Activated naive CD4-positive, alpha-beta T cell (primary cell): ENCODE data around the gene ATP11A.
"Not testable (repeated sequence)": the region's sequence is repeated elsewhere in the genome, so short reads cannot be mapped to it uniquely, and the experiment has no call there.

Source experiments
- DNase-seq, 4 experiments: peaks; one replicate each; lab custom pipeline; 2025; lab: John Stamatoyannopoulos, UW

Gene ATP11A

GRCh38 chr13:112692586-112692985, 2.7 kb downstream of the ATP11A start:
- DNase-seq: no peak

- no peak for DNase-seq
Observed at GRCh38 chr13:112693831-112694497, 4.1 kb downstream of the ATP11A start.

GRCh38 chr13:112695121-112695520, 5.3 kb downstream of the ATP11A start:
- DNase-seq: no peak

DNA sequence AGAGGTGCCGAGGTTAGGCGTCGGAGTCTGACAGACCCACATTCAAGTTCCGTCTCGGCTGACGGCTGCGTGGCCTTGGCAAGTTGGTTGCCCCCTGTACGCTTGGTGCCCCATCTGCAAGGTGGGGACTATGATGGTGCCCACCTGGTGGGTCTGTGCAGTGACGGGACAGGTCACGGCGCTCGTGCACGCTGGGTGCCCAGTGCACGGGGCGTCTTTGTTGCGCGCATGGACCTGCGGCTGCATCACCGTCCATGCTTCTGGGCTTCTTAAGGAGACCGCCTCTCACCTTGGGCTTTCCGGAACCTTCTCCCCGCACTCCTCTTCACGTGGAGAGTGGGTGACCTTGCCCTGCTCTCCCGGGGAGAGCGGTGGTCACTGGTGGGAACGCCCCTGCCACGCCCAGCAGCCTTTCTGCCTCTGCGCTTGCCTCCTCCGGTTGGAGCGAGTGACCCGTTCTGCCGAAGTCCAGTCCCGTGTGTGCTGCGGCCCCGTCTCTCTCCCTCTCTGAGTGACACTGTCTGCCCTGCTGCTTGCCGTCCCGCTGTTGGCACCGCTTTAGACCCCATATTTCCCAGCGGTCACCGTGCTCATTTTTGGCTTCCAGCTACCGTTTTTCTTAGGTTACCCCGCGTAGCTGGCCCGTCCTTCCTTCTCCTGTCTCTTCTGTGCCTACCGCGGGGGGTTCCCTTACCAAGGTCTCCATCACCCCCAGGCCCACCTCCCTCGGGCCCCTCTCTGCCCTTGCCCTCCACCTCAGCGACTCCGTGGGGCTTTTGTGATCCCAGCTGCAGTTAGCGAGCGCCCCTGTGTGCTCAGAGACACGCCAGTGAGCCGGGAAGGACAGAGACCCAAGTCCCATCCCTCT, 6.4 kb downstream of the ATP11A start:
- no peak for DNase-seq

- no peak for DNase-seq
Observed at GRCh38 chr13:112696869-112697465, 7.1 kb downstream of the ATP11A start.

DNA sequence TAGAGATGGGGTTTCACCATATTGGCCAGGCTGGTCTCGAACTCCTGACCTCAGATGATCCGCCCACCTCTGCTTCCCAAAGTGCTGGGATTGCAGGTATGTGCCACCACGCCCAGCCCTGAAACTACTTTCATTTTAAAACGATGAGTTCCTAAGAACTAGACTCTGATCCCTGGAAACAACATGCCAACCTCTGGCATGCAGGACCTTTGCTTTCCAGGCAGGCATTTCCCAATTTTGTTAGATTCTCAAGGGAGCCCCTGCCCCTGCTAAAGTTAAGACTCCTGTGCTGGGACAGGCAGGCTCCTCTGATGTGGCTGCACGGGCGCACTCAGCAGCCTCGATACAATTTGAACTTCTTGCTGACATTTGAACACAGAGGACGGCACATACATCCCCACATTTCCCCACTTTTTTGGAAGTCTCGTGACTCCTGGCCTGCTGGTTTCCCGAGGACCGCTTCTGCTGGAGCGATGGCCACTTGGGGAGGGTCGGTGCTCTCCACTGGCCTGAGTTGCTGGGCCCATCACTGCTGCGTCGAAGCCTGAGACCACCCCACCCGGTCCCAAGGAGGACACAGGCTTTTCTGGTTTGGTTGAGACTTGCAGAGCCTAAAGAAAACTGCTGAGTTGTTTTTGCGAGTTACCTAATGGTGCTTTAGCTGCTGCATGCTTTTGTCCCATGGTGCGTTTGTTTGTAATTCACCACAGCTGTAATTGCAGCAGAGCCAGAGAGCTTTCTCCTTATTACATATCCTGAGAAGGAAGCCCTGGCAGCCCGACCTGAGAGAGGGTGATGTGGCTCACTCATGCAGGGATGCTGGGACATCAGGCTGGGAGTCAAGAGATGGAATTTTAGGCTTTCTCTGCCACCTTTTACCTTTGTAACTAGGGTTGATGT, 8.2 kb downstream of the ATP11A start:
- no peak for DNase-seq

- DNase-seq: no peak
Observed at GRCh38 chr13:112699322-112699918, 9.6 kb downstream of the ATP11A start.

GRCh38 chr13:112700291-112701060, 10.6 kb downstream of the ATP11A start:
- no peak for DNase-seq

- DNase-seq: no peak
Observed at GRCh38 chr13:112702341-112702985, 12.6 kb downstream of the ATP11A start.

- no peak for DNase-seq
Observed at GRCh38 chr13:112702986-112703379, 13.1 kb downstream of the ATP11A start.

DNA sequence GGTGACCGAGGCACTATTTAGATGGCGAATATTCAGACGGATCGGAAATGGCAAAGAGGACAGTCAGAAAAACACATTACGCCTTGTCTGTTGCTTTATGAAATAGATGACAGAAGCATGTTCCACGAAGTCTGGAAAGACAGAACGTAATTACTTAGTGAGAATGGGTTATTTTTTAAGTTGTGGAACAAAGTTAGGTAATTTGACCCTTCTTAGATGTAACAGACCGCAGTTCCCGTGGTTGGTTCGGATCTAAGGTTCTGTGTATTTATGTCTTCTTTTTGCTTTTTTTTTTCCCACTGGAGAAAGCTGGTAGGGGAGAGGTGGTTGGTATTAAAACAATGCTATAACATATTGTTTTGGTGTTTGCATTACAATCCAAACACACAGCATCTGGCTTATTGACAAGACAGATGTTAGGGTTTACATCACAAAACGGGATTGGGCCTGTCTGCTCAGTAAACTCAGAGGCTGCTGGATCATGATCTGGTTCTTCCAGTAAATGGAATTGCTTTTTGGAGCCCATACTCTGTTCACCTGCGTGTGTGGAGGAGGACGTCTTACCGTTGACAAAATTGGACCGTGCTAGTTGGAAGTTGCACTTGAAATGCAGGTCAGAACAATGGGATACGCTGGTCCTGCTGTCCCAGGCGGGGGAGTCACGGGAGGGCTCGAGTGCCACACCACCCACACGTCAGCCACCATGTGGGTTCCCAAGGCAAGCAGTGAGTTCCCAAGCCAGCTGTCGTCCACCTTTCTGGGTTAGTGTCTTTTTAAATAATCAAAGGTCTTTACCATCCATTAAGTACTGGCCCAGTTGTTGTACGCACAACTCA, 13.8 kb downstream of the ATP11A start:
- no peak for DNase-seq

DNA sequence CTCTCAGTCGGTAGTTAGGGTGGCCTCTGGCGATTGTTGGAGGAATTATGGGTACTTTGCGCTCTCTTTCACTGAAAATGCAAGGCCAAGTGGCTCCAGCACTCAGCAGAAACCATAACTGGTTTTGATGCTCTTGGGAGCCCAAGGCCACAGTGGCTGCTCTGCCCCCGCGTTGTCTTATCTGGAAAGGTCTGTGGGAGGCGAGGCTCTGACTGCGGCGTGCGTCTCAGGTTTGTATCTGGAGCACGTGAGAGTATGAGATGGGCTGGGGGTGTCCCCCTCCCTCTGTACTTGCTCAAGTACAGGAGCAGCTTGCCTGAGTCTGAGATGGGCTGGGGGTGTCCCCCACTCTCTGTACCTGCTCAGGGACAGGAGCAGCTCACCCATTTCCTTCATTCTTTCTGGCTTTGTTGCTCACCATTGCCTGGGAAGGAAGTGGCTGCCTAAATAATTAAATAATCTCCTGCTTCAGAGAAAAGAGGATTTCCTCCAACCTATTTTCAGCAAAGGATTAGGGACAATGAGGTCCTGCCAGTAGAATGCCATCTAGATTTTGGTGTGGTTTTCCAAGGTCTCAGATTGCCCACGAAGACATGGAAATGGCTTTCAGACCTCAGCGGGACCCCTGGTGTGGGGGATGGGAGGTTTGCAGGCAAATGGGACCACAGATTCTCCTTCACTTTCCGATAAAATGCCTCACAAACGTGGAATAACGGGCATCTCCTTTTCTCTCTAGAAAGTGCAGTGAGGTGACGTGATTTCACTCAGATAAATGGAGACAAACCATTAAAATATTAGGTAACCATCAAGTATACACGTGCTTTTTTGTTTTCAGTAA, 14.7 kb downstream of the ATP11A start:
- DNase-seq: no peak

- no peak for DNase-seq
Observed at GRCh38 chr13:112705286-112705685, 15.4 kb downstream of the ATP11A start.

DNA sequence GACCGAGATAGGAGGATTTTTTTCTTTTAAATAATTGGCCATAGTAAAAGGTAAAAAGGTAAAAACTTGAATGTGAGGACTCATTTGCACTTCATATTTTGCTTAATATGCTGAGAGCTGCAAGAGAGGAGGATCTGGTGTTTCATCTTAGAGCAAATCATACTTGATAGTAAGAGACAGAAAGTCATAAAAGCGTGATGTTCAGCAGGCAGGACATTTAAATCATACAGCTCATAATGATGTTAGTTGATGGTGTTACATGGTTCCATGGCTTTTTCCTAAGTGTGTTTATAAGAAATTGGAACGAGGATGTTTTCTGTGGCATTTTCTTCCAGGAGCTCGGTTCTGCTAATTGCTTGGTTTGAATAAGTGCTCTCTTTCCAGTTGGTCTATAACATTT, 16.3 kb downstream of the ATP11A start:
- no peak for DNase-seq

GRCh38 chr13:112708560-112709240, 18.9 kb downstream of the ATP11A start:
- no peak for DNase-seq

DNA sequence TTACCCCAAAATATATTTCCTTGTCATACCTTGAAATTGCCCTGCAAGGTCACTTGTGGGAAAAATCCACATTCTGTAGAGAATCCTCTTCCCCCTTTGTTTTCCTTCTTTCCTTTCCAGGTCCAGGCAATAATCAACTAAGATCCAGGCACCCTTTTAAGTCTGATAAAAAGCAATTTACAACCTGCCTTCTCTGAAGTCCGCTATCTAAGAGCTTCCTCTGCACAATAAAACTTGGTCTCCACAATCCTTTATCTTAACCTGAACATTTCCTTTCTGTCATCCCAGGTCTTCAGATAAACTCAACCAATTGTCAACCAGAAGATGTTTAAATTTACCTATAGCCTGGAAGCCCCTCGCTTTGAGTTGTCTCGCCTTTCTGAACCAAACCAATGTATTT, 19.5 kb downstream of the ATP11A start:
- DNase-seq: not testable (repeated sequence)

DNA sequence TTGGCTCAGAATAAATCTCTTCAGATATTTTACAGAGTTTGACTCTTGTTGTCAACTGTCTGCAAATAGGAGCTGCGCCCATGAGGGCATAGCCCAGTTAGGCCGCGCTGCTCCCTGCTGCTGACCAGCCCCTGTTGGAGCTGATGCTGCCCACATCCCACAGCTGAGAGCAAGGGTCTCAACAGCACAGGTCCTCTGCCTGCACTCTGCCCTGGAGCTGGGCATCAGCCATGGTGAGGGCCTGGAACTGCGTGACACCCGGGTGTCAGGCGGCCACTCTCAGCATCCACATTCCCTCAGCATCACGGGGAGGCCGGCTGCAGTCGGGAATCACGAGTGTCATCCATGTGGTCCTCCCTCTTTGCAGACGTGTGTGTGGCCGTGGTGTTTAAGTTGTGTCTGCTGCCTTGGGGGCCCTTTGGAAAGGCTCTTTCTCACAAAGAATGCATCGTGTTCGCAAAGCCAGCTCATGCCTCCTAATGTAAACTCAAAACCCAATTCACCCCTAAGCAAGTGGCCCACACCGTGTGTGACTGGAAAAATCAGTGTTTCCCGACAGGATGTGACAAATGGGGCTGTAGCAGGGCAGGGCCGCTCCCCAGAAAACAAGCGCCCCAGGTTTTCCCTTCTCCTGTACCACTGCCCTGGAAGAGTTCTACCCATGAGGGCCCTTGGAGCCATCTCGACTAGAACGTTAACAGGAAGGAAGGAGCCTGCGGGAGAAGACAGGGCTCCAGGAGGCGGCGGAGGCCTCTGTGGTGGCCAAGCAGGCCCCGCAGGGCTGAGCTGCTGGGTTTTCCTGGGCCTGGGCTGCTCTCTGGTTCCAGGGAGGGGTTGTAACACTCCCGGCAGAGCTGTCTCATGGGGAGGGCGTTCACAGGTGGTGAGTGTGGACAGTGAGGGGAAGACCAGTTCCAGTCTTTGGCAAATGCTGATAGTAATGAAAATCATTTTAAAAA, 20.3 kb downstream of the ATP11A start:
- no peak for DNase-seq
